Measurements from ENCODE around the gene FSIP1. TPM values are rescaled to one million over a fixed set of nuclear protein-coding genes. Genes with fewer than 3 reads are reported as not detected.
A peak's percentile ranks its signal among the peaks of the same experiment; 100 is the strongest.

Gene FSIP1
- total and polyA plus RNA-seq, 2 donors from 2014 or later: 0.75 to 2.4 TPM

DNA sequence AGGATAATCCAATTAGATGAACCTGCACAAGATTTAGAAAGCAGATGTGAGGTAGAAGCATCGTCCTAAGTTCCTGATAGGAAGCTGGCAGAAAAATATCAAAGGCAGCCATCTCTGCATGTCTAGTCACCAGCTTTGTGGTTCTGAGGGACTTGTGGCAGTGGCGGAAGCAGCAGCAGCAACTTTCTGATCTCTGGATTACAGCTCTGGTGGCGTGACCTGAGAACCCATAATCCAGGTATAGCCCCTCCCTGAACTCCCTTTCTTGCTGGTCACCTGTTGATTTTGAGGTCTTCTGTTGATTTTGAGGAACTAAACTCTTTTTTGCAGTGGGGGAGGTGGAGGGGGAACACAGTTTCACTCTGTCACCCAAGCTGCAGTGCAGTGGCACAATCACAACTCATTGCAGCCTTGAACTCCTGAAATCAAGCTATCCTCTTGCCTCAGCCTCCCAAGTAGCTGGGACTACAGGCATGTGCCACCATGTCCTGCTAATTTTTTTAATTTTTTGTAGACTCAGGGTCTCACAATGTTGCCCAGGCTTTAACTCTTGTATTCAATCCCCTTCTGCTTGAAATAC lies 7.9 kb downstream of the FSIP1 start:
- no peak for FAIRE-seq

DNA sequence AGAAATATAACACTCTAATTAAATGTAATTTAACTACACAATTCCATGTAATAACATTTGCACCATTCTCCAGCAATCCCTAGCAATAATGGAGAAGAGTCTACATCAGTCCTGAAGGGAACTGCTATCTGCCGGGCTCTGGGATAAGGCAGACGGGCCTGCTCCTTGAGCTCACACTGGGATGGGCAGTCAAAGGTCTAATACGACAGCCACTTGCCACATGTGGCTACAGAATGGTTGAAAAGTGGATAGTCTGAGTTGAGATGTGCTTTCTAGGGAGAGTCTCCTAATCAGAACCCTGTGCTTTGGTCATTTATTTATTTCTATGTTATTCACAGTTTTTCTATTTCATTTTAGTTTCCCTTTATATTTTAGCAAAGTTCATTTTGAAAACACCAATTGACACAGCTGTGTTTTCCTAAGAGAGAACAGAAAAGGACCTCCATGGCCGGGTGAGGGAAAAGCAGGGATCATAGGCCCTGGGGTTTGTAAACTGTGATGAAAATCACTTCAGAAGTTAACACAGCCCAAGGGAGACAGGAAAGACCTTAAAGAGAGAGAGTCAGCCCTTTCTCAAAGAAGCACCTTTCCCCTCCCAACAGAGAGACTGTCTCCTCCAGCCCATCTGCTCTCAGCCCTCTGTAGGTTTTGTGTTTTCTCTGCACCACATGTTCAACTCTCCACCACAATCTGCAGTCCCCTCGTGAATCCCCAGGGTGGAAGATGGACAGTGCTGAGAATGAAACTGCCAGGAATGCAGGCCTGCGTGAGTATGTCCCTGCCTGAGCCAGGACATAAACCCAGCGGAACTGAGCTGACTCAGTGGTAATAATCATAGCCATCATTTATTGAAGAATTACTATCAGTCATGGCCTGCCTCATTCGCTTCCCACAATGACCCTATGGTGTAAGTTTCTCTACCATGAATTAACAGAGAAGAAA lies 11.6 kb downstream of the FSIP1 start:
- Histone ChIP-seq H3K4me3 (ENCODE audit: low read length in 3 of 3) (peak overlapping the region in 1 of 3 donors; percentile 14), H3K27me3 (ENCODE audit: control insufficient read depth, insufficient read depth, low read length) (no peaks in the 10 kb centered on the region), H3K36me3 (ENCODE audit: control insufficient read depth in 2 of 3, insufficient read depth in 3 of 3, low read length in 3 of 3) (no peaks in the 10 kb centered on the region), H3K9me3 (ENCODE audit: control insufficient read depth in 2 of 3, insufficient read depth in 1 of 3, low read length in 3 of 3) (no peaks in the 10 kb centered on the region), H3K4me1 (ENCODE audit: control insufficient read depth in 2 of 3, insufficient read depth in 2 of 3, low read depth in 1 of 3, low read length in 3 of 3) (no peaks in the 10 kb centered on the region), H3K27ac (ENCODE audit: low read depth in 2 of 2, low read length in 2 of 2) (no peak overlapping the region), H3K9ac (ENCODE audit: low read length in 3 of 3) (no peak overlapping the region)
- TF ChIP-seq CTCF (IDR thresholded peaks at IDR 0.05; ENCODE audit: borderline replicate concordance, extremely low read depth, insufficient read depth): no peak
- intact Hi-C loops (cut with DNase I): no loop called here
- FAIRE-seq (no peak), DNase-seq (no peak)

More for the DNA sequence above, 7.9 kb downstream of the FSIP1 start:
- Histone ChIP-seq H3K27me3 (ENCODE audit: control insufficient read depth, insufficient read depth, low read length) (no peaks in the 10 kb centered on the region), H3K9me3 (ENCODE audit: control insufficient read depth in 2 of 3, insufficient read depth in 1 of 3, low read length in 3 of 3) (no peaks in the 10 kb centered on the region), H3K4me1 (ENCODE audit: control insufficient read depth in 2 of 3, insufficient read depth in 2 of 3, low read depth in 1 of 3, low read length in 3 of 3) (no peaks in the 10 kb centered on the region), H3K4me3 (ENCODE audit: low read length in 3 of 3) (no peak overlapping the region), H3K36me3 (ENCODE audit: control insufficient read depth in 2 of 3, insufficient read depth in 3 of 3, low read length in 3 of 3) (no peaks in the 10 kb centered on the region), H3K9ac (ENCODE audit: low read length in 3 of 3) (no peak overlapping the region), H3K27ac (ENCODE audit: low read depth in 2 of 2, low read length in 2 of 2) (no peak overlapping the region)
- TF ChIP-seq CTCF (IDR thresholded peaks at IDR 0.05; ENCODE audit: borderline replicate concordance, extremely low read depth, insufficient read depth): no peak
- DNase-seq: no peak
- intact Hi-C loops (cut with DNase I): no loop called here

DNA sequence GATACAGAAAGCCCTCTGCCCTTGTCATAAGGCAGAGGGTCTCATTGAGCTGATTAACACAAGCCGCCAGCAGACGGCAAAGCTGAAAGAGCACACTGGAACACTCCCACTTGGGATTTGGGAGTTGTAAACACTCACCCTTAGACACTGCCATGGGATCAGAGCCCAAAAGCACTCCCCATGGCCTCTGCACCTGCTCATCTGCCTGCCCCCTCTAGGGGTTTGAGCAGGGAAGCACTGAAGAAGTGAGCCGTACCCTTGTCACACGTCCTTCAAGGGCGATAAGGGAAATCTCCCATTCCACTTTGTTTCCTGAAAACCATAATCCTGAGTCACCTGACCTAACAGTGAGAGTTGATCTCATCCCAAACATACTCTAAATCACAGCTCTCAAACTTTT lies 14.7 kb downstream of the FSIP1 start:
- no peak overlapping the region for H3K27ac ChIP-seq (ENCODE audit: low read depth in 2 of 2, low read length in 2 of 2)
- H3K36me3 ChIP-seq (ENCODE audit: control insufficient read depth in 2 of 3, insufficient read depth in 3 of 3, low read length in 3 of 3): no peaks in the 10 kb centered on the region
- TF ChIP-seq CTCF (IDR thresholded peaks at IDR 0.05; ENCODE audit: borderline replicate concordance, extremely low read depth, insufficient read depth): no peak
- DNase-seq (no peak), FAIRE-seq (no peak)
- intact Hi-C loops (cut with DNase I): no loop called here
- H3K4me1 ChIP-seq (ENCODE audit: control insufficient read depth in 2 of 3, insufficient read depth in 2 of 3, low read depth in 1 of 3, low read length in 3 of 3): no peaks in the 10 kb centered on the region
- no peak overlapping the region for H3K9ac ChIP-seq (ENCODE audit: low read length in 3 of 3)
- no peaks in the 10 kb centered on the region for H3K27me3 ChIP-seq (ENCODE audit: control insufficient read depth, insufficient read depth, low read length)
- no peaks in the 10 kb centered on the region for H3K9me3 ChIP-seq (ENCODE audit: control insufficient read depth in 2 of 3, insufficient read depth in 1 of 3, low read length in 3 of 3)
- H3K4me3 ChIP-seq (ENCODE audit: low read length in 3 of 3): no peak overlapping the region
